Neural crest cell (in vitro differentiated cells): ENCODE results near the gene GALNT18. TPM values are rescaled to one million over a fixed set of nuclear protein-coding genes. Genes with fewer than 3 reads are reported as not detected.

Experiments
- DNase-seq: peaks from one replicate; pipeline ENCODE4 v3.0.0; 2021; ENCODE audit warnings: low read depth, mixed read lengths, low spot score
- H3K27ac Mint-ChIP-seq: one replicate; pipeline ENCODE4 v1.8.0; 2021; ENCODE audit warnings: mild to moderate bottlenecking, mixed read lengths; ENCODE audit not compliant: unreplicated experiment
- H3K27me3 Mint-ChIP-seq: 2 replicates; pipeline ENCODE4 v1.8.0; 2021; ENCODE audit warnings: low read depth, mild to moderate bottlenecking, mixed read lengths
- H3K36me3 Mint-ChIP-seq: 2 replicates; pipeline ENCODE4 v1.8.0; 2021; ENCODE audit warnings: low read depth, mild to moderate bottlenecking, mixed read lengths
- H3K4me1 Mint-ChIP-seq: 2 replicates; pipeline ENCODE4 v1.8.0; 2021; ENCODE audit warnings: mixed read lengths
- H3K4me3 Mint-ChIP-seq: one replicate; pipeline ENCODE4 v1.8.0; 2021; ENCODE audit warnings: mild to moderate bottlenecking, mixed read lengths
- H3K9me3 Mint-ChIP-seq: 2 replicates; pipeline ENCODE4 v1.8.0; 2021; ENCODE audit warnings: mixed read lengths
- total RNA-seq: library from RNA; stranded (reverse); gene quantifications from 2 replicates; pipeline ENCODE4 v1.2.1, GENCODE V29; 2021
- TF ChIP-seq, protein P1 (sequence below): fragments of 200-600 bp; sonication (generic); conservative IDR thresholded peaks from 2 replicates; pipeline ENCODE4 v1.5.0; 2021; ENCODE audit warnings: antibody characterized with exemption, mild to moderate bottlenecking

Gene GALNT18
- total RNA-seq, 1 donor from 2014 or later: 2.8 TPM

DNA sequence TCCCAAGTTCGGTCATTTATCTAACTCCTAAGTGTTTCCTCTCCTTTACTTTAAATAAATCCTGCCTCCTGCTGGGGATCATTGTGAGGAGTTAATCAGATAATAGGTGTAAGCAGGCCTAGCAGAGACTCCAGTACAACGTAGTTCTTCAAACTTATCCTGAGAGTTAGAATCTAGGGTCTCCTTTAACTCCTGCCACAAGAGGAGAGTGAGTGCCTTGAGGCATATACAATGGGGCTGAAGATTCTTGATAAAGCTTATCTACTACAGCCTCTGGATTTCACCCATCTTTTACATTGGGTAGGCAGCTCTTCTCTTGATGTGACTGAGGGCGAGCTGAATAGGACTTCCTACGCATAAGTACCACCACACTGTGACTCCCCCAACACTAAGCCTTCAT lies 3.1 kb upstream of the GALNT18 start:
- Mint-ChIP-seq H3K4me3 (no peak overlapping the region), H3K27ac (no peak overlapping the region), H3K4me1 (peaks cover 9% of the 10 kb centered on the region), H3K9me3 (no peaks in the 10 kb centered on the region), H3K36me3 (no peaks in the 10 kb centered on the region), H3K27me3 (peaks cover 31% of the 10 kb centered on the region)
- TF ChIP-seq, protein P1, sequence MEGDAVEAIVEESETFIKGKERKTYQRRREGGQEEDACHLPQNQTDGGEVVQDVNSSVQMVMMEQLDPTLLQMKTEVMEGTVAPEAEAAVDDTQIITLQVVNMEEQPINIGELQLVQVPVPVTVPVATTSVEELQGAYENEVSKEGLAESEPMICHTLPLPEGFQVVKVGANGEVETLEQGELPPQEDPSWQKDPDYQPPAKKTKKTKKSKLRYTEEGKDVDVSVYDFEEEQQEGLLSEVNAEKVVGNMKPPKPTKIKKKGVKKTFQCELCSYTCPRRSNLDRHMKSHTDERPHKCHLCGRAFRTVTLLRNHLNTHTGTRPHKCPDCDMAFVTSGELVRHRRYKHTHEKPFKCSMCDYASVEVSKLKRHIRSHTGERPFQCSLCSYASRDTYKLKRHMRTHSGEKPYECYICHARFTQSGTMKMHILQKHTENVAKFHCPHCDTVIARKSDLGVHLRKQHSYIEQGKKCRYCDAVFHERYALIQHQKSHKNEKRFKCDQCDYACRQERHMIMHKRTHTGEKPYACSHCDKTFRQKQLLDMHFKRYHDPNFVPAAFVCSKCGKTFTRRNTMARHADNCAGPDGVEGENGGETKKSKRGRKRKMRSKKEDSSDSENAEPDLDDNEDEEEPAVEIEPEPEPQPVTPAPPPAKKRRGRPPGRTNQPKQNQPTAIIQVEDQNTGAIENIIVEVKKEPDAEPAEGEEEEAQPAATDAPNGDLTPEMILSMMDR: no peak
- DNase-seq: no peak

DNA sequence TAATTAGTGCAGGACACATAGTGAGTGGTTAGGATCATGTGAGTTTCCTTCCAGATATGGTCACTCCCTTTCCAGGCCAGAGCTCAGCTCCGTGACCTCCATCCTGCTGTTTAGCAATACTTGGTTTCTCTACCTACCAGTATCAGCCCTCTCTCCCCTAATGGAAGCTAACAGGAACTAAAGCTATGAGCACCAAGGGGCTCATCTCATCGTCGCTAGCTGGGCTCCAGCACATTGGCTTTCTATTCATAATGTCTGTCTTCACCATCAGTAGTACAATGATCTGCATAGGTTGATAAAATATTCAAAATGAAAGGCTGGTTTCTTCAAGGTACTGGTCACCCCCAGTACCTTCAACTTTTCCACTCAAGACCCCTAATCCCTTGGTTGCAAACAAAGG lies 2.4 kb upstream of the GALNT18 start:
- Mint-ChIP-seq H3K27ac (no peak overlapping the region), H3K27me3 (peaks cover 38% of the 10 kb centered on the region)
- TF ChIP-seq, protein P1: no peak

DNA sequence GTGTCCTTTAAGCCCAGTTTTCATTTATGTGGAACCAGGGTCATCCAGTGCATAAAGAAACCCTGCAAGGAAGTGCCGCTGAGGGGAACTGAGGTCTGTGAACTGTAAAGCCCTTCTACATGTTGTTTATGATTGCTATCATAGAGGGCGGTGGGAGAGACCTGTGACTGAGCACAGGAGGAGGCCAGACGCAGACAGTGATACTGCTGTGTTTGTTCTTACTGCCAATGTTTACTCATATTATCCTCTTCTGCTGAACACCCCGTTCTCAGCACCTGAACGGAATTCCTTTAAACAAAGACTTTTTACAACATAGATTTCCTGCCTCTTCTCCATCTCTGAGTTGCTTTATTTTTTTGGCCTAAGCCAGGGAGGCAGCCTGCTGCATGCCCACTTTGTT lies 967 bp upstream of the GALNT18 start:
- Mint-ChIP-seq H3K27me3 (peaks cover 47% of the 10 kb centered on the region), H3K27ac (no peak overlapping the region), H3K4me3 (peak overlapping the region; percentile 81)

More for the DNA sequence above, 2.4 kb upstream of the GALNT18 start:
- peak overlapping the region; percentile 38 for H3K4me3 Mint-ChIP-seq
- H3K4me1 Mint-ChIP-seq: peaks cover 9% of the 10 kb centered on the region
- DNase-seq: no peak
- H3K36me3 Mint-ChIP-seq: no peaks in the 10 kb centered on the region
- no peaks in the 10 kb centered on the region for H3K9me3 Mint-ChIP-seq

DNA sequence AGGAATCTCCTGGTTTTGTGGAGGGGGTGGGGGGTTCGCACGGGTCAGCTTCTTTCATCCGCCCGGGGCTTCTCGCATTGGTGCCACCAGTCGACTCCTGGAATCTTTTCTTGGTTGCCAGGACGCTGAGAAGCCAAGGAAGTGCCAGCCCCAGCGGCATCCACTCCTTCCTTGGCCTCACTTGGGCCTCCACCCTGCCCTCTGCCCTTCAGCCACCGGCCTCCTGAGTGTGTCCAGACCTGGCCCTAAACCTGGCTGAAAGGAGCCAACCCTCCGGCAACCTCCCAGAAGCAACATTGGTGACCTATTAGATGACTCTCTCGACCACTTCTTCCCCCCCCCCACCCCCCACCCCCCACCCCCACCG lies 518 bp upstream of the GALNT18 start:
- H3K4me1 Mint-ChIP-seq: peaks cover 9% of the 10 kb centered on the region
- peaks cover 49% of the 10 kb centered on the region for H3K27me3 Mint-ChIP-seq
- no peak for DNase-seq
- no peaks in the 10 kb centered on the region for H3K9me3 Mint-ChIP-seq
- TF ChIP-seq, protein P1: peak; percentile 7
- H3K4me3 Mint-ChIP-seq: peak overlapping the region; percentile 81
- H3K27ac Mint-ChIP-seq: no peak overlapping the region
- H3K36me3 Mint-ChIP-seq: no peaks in the 10 kb centered on the region

More for the DNA sequence above, 967 bp upstream of the GALNT18 start:
- Mint-ChIP-seq H3K9me3 (no peaks in the 10 kb centered on the region), H3K36me3 (no peaks in the 10 kb centered on the region), H3K4me1 (peaks cover 9% of the 10 kb centered on the region)
- DNase-seq: no peak
- TF ChIP-seq, protein P1: no peak

DNA sequence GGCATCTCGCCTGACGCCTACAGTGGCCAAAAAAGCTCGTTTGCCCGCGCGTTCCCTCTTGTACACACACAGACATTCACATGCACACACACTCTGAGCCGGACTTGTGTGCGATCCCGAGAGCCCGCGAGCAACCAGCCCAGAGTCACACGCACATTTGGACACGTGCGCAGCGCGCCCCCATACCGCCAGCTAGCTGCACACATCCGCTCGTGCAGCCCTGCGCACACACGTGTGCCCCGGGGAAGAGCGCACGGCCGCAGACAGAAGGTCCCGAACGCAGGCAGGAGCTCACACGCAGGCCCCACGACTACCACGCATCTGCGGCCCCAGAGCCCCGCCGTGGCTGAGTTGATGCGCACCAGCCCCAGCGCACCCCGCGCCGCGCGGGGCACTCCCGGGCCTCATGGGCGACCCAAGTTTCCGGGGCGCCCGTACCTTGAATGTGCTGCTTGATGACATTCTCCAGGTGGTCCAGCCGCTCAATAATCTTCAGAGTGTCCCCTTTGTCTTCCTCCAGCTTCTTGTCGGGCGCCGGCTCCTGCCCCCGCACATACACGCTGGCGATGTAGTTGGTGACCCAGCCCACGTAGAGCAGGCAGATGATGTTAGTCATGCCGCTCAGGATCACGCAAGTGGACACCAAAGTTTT lies 758 bp downstream of the GALNT18 start:
- Mint-ChIP-seq H3K27me3 (peaks cover 49% of the 10 kb centered on the region), H3K9me3 (no peaks in the 10 kb centered on the region), H3K4me3 (peak overlapping the region; percentile 92), H3K27ac (peak overlapping the region; percentile 81), H3K4me1 (peaks cover 9% of the 10 kb centered on the region), H3K36me3 (no peaks in the 10 kb centered on the region)
- peak; percentile 30 for DNase-seq
- TF ChIP-seq, protein P1: no peak
